Hematopoietic multipotent progenitor cell treated with erythropoietin and hydrocortisone succinate and interleukin-3 and kit ligand, for 17 days (in vitro differentiated cells): ENCODE measurements around the gene CDKN1A.

Experiments used
- DNase-seq: peaks from one replicate; pipeline ENCODE4 v3.0.0-alpha.2; 2015; ENCODE audit warnings: low spot score

The CDKN1A gene

GRCh38 chr6:36655085-36655724 lies 23.3 kb upstream of the CDKN1A start:
- DNase-seq: no peak

- DNase-seq: no peak
Measured at GRCh38 chr6:36656441-36656840, 22.1 kb upstream of the CDKN1A start.

- no peak for DNase-seq
Measured at GRCh38 chr6:36657271-36657670, 21.2 kb upstream of the CDKN1A start.

DNA sequence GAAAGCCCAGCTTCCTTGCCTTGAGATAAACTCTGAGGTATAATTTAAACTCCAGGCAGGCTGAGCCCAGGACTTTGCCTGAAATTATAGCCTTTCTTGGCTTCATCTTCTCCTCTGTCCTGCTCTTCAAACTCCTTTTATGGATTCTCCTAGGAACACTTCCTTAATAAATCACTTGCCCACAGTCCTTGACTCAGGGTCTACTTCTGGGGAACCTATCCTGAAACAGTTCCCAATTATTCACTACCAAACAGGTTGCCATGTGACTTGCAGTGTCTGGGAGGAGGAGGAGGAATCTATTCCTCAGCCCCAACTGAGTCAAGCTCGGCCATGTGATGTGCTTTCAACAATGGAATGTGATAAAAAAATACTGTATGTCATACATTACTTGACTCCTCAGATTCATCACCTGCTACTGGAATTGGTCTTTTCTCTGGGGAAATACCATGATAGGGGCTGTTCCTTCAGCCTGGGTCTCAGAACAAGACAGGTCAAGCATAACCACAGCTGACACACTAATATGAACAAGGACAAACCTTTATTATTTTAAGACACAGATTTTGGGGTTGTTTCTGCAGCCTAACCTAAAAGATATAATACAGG lies 20.5 kb upstream of the CDKN1A start:
- DNase-seq: no peak

DNA sequence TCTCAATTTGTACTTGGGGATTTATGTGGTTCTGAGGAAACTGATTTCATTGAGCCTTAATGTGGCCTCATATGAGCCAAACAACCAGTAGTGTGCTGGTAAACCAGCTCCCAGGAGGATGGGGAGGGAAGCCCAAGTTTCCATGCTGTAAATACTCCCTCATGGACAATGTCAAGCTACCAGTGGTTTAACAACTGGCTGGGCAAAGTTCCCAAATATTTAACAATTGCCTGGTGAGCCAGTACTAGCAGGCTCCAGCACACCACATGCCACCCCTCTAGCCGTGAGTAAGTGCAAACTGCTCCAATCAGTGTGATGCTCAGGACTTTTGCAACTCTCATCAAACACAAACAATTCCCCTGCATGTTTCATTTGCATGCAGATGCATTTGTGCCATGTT lies 19.2 kb upstream of the CDKN1A start:
- DNase-seq: no peak

DNA sequence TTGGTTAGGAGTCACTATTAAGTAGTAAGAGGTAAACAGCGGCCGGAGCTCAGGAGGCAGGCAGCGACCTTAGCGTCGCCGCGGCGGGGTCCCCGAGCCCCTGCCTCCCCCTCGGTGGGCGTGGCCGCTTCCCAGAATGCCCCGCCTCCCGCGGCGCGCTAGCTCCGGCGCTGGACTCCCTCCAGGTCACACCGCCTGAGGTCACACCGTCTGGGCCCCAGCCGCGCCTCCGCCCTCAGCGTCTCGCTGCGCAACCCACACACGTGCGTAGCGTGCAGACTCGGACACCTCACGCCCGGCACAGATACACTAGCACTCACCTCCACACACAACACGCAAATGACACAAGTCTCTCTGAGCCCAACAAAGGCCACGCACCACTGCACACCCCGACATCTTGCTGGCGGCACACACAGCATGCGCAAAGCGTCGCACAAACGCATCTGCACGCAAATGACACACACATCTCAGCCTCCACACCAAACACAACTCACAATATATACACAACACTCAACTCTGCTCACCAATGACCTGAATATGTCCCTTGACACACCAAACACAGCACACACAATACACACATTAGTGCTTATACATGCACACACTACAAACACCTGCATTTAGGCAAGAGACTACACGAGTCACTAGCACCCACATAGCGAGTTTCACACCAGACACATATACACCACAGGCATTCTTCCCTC lies 17.6 kb upstream of the CDKN1A start:
- DNase-seq: no peak

- no peak for DNase-seq
Measured at GRCh38 chr6:36662380-36662779, 16.1 kb upstream of the CDKN1A start.

- no peak for DNase-seq
Measured at GRCh38 chr6:36662827-36663256, 15.7 kb upstream of the CDKN1A start.

DNA sequence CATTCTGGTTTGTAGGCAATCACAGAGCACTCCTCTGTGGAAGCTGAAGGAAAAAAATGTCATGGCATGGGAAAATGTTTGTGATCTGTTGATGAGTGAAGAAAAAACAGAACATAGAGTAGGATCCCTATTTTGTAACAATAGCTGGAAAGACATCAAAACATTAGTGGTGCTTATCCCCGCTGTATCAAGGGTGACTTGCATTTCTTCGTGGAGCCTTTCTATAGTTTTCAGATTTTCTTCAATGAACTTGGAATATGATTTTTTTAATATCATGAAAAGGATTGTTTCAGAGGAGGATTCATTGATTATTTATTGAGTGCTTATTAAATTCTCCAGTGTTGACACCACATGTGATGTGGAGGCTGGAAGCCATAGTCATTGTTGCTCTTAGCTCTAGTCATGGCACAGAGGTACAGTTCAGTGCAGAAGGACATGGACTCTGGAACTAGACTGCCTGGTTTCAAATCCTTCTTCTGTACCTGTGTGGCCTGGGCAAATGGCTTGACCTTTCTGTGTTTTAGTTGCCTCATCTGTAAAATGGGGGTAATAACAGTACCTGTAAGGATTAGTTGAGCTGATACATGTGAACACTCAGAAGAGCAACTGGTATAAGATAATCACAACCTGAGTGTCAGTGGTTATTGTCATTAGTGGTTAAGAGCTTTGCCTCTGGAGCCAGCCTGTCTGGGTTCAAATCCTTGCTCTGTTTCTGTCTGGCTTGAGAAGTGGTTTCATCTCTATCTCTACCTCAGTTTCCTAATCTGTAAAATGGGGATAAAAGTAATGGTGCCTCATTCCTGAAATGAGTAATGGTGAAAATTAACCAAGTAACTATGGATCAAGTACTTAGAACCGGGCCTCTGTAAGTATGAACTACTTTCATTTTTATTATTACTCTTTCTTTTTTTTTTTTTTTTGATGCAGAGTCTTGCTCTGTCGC lies 14.7 kb upstream of the CDKN1A start:
- no peak for DNase-seq

GRCh38 chr6:36665180-36665579 lies 13.3 kb upstream of the CDKN1A start:
- DNase-seq: no peak

GRCh38 chr6:36666287-36666686 lies 12.2 kb upstream of the CDKN1A start:
- no peak for DNase-seq

DNA sequence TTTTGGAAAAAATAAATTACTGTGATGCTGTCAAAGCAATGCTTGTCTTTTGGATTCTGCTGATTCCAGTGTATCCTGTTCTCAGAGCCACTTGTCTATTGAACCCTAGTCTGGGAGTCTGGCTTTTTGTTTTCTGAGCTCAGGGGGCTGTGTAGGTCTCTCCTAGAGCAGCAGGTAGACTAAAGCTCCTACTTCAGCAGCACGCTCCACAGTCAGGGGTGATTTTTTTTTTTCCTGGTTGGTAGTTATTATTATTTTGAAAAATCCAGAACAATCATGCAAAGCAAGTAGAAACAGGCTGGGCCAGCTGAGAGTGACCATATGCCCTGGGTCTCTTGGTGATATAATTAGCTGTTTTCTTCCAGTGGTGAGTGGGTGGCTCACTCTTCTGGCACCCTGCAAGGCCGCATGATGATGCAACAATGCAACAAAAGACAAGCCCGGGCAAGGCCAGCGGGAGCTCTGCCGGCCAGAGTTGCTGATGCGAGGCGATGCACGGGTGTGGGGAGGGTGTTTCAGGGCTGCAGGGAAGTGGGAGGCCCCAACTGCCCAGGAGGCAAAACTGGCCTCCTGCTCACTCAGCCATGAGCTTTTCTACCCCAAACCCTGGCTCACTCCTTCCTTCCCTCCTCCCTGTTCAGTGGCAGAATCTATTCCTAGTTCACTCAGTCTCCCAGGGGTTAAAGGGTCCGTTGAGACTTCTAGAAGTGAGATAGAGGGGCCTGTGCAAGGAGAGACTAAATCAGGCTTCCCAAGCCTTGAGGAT lies 11.5 kb upstream of the CDKN1A start:
- no peak for DNase-seq

DNA sequence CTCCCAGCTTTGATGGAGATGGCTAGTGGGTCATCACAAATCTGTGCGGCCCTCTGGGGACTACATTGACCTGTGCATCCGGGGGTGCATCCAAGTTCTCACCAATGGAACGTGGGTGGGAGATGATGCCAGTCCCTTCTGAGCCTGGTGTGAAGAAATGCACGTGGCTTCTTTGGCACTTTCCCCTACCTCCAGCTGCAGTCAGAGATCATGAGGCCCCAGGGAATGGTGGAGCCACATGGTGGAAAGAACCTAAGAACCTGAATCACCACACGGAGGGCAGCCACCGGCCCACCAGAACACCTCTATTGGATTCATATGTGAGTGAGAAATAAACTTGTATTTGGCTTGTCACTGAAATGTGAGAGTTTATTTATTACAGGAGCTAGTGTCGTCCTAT lies 9.9 kb upstream of the CDKN1A start:
- no peak for DNase-seq

DNA sequence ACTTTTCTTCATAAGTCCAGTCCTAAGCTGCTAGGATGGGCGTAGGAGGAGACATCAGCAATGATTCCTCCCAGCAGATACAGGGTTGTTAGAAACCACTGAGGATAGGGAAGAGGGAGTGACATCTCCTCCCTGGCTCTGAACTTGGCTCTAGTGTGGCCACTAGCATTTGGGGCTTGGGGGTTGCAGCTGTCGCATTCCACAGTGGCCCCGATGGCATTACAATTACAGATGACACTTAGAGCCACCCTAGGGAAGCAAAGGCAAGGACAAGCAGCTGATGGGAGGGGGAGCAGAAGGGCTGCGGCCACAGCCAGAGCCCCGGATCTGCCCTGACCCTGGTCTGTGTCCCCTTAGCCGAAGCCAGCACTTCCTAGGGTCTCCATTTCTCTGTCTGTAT lies 9.5 kb upstream of the CDKN1A start:
- DNase-seq: no peak

DNA sequence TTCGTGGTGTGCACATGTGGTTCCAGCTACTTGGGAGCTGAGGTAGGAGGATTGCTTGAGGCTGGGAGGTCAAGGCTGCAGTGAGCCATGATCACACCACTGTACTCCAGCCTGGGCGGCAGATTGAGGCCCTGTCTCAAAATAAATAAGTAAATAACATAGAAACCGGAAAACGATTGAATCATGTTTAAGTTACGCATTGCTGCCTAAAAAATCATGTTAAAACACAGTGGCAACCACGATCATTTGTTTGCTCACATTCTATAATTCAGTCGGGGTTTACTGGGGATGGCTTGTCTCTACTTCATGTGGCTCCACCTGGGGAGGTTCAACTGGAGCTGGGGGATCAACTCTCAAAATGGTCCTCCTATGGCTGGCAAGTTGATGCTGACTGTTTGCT lies 8.2 kb upstream of the CDKN1A start:
- DNase-seq: no peak

DNA sequence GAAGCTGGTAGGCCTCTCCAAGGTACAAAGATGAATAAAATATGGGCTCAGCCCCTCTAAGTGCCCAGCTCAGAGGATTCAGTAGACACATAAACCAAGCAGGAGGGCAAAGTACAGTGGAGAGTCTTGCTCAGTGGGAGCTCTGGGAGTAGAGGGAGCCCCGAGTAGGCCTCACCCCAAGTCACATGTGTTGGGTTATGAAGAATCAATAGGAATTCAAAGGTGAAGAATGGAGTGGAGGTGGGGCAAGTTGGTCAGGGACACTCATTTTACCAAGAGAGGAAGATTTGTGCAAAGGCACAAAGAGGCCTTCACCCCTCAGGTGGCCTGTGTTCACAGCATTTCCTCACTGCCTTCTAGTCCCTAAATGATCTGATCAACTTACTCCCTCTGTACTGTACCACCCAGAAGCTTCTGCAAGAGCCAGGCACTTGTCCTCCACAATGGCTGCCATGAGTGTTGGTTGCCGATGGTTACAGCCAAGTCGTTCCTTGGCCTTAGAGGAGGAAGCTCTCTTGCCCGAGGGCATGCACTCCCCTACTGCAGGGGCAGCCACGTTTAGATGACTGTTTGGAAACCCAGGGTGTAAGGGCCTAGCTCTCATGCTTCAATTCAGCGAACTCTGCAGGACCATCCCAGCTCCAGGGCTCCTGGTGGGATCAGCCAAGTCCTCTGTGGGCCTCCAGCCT lies 6.7 kb upstream of the CDKN1A start:
- DNase-seq: no peak

GRCh38 chr6:36673882-36674281 lies 4.6 kb upstream of the CDKN1A start:
- DNase-seq: no peak

DNA sequence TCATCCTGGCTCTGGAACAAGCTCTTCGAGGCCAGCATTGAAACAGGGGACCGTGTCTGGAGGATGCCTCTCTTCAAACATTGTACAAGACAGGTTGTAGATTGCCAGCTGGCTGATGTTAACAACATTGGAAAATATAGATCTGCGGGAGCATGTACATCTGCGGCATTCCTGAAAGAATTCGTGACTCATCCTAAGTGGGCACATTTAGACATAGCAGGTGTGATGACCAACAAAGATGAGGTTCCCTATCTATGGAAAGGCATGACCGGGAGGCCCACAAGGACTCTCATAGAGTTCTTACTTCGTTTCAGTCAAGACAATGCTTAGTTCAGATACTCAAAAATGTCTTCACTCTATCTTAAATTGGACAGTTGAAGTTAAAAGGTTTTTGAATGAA lies 3.6 kb upstream of the CDKN1A start:
- DNase-seq: no peak

- DNase-seq: peak; percentile 29
Measured at GRCh38 chr6:36676141-36677058, 2.1 kb upstream of the CDKN1A start.
